NB4 (cell line): Measurements from ENCODE around the gene ZNF200.

Experiments used
- MYC ChIP-seq: IDR thresholded peaks from 2 replicates; pipeline ENCODE4 v1.6.1; 2011; ENCODE audit warnings: low read depth, low read length
- POLR2A ChIP-seq: IDR thresholded peaks from 2 replicates; pipeline ENCODE4 v1.6.1; 2011; ENCODE audit warnings: mild to moderate bottlenecking; ENCODE audit not compliant: insufficient read length; ENCODE audit errors: extremely low read depth
- TF ChIP-seq, protein P1 (sequence below): IDR thresholded peaks from one replicate; pipeline ENCODE4 v1.5.1; 2012; ENCODE audit warnings: low read depth, low read length
- TF ChIP-seq, protein P2 (sequence below): IDR thresholded peaks from 2 replicates; pipeline ENCODE4 v1.6.1; 2011; ENCODE audit warnings: low read depth, low read length

DNA sequence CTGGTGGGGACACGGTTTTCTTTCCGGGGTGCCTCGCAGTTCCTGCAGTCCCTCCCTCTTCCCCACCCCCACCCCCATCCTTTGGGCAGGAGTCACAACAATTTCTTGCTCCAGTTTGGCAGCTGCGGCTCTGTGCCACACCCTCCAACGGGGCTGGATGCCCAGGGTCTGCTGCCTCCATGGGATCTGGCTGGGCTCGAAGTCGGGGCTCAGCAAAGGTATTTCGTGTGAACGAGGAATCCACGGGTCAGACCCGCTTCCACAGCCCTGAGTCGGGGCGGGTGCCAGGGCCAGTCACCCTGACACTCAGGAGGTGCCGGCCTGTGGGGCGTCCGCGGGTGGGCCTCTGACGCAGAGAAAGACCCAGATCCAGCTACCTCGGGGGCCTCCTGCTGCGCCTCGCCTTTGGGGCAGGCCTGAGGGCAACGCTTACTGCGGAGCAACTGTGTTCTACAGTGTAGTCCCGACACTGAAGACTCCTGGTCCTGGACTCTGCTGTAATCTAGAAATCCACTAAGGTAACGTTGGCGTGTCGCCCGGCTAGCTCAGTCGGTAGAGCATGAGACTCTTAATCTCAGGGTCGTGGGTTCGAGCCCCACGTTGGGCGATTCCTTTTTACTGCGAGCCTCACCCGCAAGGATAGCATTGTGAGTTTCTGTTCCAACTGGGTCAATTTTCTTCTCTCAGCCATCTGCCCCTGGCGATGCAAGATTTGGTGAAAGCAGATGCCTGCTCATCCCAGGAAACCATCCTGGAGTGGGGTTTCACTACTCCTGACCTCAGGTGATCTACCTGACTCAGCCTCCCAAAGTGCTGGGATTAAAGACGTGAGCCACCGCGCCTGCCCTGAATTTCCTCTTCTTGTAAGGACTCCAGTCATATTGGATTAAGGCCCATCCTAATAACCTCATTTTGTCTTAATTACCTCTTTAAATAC lies 59.5 kb downstream of the ZNF200 start:
- TF ChIP-seq, protein P1, sequence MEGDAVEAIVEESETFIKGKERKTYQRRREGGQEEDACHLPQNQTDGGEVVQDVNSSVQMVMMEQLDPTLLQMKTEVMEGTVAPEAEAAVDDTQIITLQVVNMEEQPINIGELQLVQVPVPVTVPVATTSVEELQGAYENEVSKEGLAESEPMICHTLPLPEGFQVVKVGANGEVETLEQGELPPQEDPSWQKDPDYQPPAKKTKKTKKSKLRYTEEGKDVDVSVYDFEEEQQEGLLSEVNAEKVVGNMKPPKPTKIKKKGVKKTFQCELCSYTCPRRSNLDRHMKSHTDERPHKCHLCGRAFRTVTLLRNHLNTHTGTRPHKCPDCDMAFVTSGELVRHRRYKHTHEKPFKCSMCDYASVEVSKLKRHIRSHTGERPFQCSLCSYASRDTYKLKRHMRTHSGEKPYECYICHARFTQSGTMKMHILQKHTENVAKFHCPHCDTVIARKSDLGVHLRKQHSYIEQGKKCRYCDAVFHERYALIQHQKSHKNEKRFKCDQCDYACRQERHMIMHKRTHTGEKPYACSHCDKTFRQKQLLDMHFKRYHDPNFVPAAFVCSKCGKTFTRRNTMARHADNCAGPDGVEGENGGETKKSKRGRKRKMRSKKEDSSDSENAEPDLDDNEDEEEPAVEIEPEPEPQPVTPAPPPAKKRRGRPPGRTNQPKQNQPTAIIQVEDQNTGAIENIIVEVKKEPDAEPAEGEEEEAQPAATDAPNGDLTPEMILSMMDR = no peak
- TF ChIP-seq POLR2A (no peak), MYC (no peak)
- TF ChIP-seq, protein P2, sequence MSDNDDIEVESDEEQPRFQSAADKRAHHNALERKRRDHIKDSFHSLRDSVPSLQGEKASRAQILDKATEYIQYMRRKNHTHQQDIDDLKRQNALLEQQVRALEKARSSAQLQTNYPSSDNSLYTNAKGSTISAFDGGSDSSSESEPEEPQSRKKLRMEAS = no peak
